Activated CD4-positive, alpha-beta T cell treated with anti-CD3 and anti-CD28 coated beads, Interleukin-2, amount 10 ng/mL, durations not matched to agents 7 days and 5 days (primary cell): ENCODE data around the gene FAM229B. TPM values are rescaled to one million over a fixed set of nuclear protein-coding genes. Genes with fewer than 3 reads are reported as not detected.

ENCODE experiments used
- CTCF ChIA-PET: fragments of 350-600 bp; sonication (Branson Sonifier 250); formaldehyde crosslinking; loops from one replicate; lab custom pipeline; 2021; ENCODE audit warnings: antibody characterized with exemption; lab: Charles Lee
- POLR2A ChIA-PET: fragments of 350-600 bp; sonication (Branson Sonifier 250); formaldehyde crosslinking; loops from one replicate; lab custom pipeline; 2021; ENCODE audit warnings: antibody characterized with exemption; lab: Charles Lee
- DNase-seq: peaks from one replicate; pipeline ENCODE4 v3.0.0-alpha.2; 2020
- H3K27ac Mint-ChIP-seq: one replicate; pipeline ENCODE4 v1.8.0; 2021; ENCODE audit warnings: mild to moderate bottlenecking, moderate library complexity, mixed read lengths
- H3K27me3 Mint-ChIP-seq: one replicate; pipeline ENCODE4 v1.8.0; 2021; ENCODE audit warnings: mixed read lengths
- H3K36me3 Mint-ChIP-seq: one replicate; pipeline ENCODE4 v1.8.0; 2021; ENCODE audit warnings: low read depth, mixed read lengths
- H3K4me1 Mint-ChIP-seq: one replicate; pipeline ENCODE4 v1.8.0; 2021; ENCODE audit warnings: mixed read lengths
- H3K4me3 Mint-ChIP-seq: one replicate; pipeline ENCODE4 v1.8.0; 2021; ENCODE audit warnings: mild to moderate bottlenecking, moderate library complexity, mixed read lengths
- H3K9me3 Mint-ChIP-seq: one replicate; pipeline ENCODE4 v1.8.0; 2021; ENCODE audit warnings: mixed read lengths
- total RNA-seq, 2 experiments: library from RNA; stranded (reverse); gene quantifications; one replicate each; pipeline ENCODE4 v1.2.3, GENCODE V29; 2021

Gene FAM229B
- total RNA-seq, 2 experiments from 2014 or later, result 1.5 to 2.2 TPM

DNA sequence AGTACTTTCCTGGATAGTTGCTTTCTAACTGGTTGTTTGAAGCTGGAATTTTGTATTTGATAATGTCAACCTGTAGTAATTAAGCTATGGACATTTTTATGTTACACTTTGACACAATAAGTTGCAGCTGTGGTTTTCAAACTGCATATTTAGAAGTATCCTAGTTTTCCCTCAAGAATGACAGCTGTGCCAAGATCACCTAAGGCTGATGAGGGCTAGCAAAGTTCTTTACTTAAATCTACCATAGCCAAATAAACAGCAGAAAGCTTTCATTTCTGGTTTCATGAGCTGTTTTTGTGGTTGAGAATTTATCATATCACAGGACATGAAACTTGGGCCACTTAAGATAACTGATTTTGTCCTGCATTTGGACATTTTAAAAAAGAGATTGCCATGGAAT, 30.6 kb downstream of the FAM229B start:
- no peaks in the 10 kb centered on the region for H3K9me3 Mint-ChIP-seq
- ChIA-PET CTCF (no interaction called here), POLR2A (interaction anchor here (0.7 kb wide), 1 partner anchor 35 kb away, joined by 3 read pairs; no protein-coding TSS in a partner anchor)
- DNase-seq, result no peak
- no peak overlapping the region for H3K27ac Mint-ChIP-seq
- peaks cover 16% of the 10 kb centered on the region for H3K4me1 Mint-ChIP-seq
- H3K4me3 Mint-ChIP-seq, result no peak overlapping the region
- H3K27me3 Mint-ChIP-seq, result peaks cover 14% of the 10 kb centered on the region
- no peaks in the 10 kb centered on the region for H3K36me3 Mint-ChIP-seq

GRCh38 chr6:112122756-112123155, 35.4 kb downstream of the FAM229B start:
- Mint-ChIP-seq H3K4me3 (no peak overlapping the region), H3K27me3 (peaks cover 9% of the 10 kb centered on the region), H3K36me3 (no peaks in the 10 kb centered on the region), H3K4me1 (peaks cover 5% of the 10 kb centered on the region), H3K27ac (no peak overlapping the region), H3K9me3 (no peaks in the 10 kb centered on the region)
- CTCF ChIA-PET, result no interaction called here
- POLR2A ChIA-PET, result no interaction called here
- no peak for DNase-seq

DNA sequence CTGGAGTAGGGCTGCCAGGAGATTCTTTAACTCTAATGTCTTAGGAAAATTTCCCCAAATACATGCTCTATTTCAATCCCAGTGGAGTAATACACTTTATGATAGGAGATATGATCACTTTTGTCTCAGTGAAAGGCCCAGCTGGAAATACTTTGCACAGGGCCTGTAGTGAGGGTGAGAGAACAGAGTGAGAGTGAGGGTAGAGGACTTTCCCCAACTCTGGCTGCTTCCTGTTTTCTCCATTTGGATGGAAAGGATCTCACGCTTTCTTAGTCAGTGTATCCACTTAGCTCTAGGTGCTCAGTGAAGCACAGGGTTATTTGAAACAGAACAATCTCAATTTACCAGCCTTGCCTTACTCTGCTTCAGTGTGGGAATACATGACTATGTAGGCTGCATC, 36.6 kb downstream of the FAM229B start:
- ChIA-PET CTCF (no interaction called here), POLR2A (no interaction called here)
- DNase-seq, result no peak
- Mint-ChIP-seq H3K9me3 (no peaks in the 10 kb centered on the region), H3K36me3 (no peaks in the 10 kb centered on the region), H3K4me3 (no peak overlapping the region), H3K27me3 (peaks cover 13% of the 10 kb centered on the region), H3K4me1 (no peaks in the 10 kb centered on the region), H3K27ac (no peak overlapping the region)

DNA sequence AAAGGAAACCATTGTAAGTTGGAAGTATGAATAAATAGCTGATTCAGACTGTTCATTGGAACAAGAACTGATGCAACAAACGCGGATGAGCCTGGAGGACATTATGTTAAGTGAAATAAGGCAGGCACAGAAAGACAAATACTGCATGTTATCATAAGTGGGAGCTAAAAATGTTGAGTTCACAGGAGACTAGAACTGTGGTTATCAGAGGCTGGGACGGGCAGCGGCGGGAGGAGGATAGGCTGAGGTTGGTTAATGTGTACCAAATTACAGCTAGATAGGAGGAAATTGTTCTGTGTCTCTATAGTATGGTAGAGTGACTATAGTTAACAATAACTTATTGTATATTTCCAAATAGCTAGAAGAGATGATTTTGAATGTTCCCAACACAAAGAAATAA, 40.8 kb downstream of the FAM229B start:
- ChIA-PET CTCF (no interaction called here), POLR2A (no interaction called here)
- Mint-ChIP-seq H3K36me3 (no peaks in the 10 kb centered on the region), H3K4me3 (no peak overlapping the region), H3K9me3 (no peaks in the 10 kb centered on the region), H3K27ac (no peak overlapping the region), H3K27me3 (peaks cover 36% of the 10 kb centered on the region), H3K4me1 (no peaks in the 10 kb centered on the region)
- DNase-seq, result no peak

- DNase-seq, result no peak
- Mint-ChIP-seq H3K9me3 (no peaks in the 10 kb centered on the region), H3K36me3 (no peaks in the 10 kb centered on the region), H3K27me3 (peaks cover 38% of the 10 kb centered on the region), H3K27ac (no peak overlapping the region), H3K4me1 (no peaks in the 10 kb centered on the region), H3K4me3 (no peak overlapping the region)
- ChIA-PET CTCF (interaction anchor here (0.8 kb wide), 1 partner anchor 11 kb away, joined by 4 read pairs; no protein-coding TSS in a partner anchor), POLR2A (no interaction called here)
These were observed 43.5 kb downstream of the FAM229B start for GRCh38 chr6:112130878-112131277.

DNA sequence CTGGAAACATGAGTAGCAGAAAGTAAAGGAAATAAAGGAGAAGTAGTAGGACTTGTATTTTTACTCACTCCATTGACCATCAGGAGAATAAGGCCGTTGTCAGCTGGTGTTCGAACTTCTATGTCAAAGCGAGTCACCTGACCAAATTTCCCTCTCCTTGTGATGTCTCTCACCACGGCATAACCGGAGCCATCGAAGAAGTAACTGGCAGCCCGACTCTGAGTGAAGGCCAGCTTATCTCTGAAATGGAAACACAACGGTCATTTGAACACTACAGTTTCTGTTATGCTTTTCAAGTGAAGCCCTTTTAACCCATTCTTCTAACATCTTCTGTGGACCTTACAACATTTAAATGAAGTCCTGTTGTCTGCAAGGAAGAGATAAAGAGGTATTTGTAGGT, 51.7 kb downstream of the FAM229B start:
- Mint-ChIP-seq H3K9me3 (no peaks in the 10 kb centered on the region), H3K4me3 (no peak overlapping the region), H3K27ac (no peak overlapping the region), H3K36me3 (no peaks in the 10 kb centered on the region), H3K4me1 (no peaks in the 10 kb centered on the region), H3K27me3 (peaks cover 17% of the 10 kb centered on the region)
- no peak for DNase-seq
- ChIA-PET CTCF (no interaction called here), POLR2A (no interaction called here)

DNA sequence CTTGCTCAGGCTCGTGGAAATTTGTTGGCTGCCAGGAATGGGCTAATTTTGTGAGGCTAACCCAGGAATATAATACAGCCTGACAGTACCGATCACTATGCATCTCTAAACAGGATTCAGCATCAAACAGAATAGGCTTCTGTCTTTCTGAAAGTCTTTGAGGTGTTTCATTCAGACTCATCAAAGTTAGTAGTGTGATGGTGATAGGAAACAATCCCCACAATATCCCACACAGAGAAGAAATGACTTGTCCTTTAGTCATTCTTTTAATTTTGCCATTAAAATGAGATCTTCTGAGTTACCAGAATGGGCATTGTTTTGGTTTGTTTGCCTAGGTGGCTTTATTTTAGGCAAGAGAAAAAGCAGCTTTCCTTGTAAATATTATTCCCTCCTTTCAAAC, 54.3 kb downstream of the FAM229B start:
- Mint-ChIP-seq H3K27ac (no peak overlapping the region), H3K4me1 (no peaks in the 10 kb centered on the region), H3K27me3 (peaks cover 16% of the 10 kb centered on the region), H3K4me3 (no peak overlapping the region), H3K36me3 (no peaks in the 10 kb centered on the region), H3K9me3 (no peaks in the 10 kb centered on the region)
- ChIA-PET POLR2A (no interaction called here), CTCF (interaction anchor here (0.9 kb wide), 1 partner anchor 9 kb away, joined by 3 read pairs; no protein-coding TSS in a partner anchor)
- DNase-seq, result no peak

- Mint-ChIP-seq H3K4me1 (no peaks in the 10 kb centered on the region), H3K27ac (no peak overlapping the region), H3K36me3 (no peaks in the 10 kb centered on the region), H3K27me3 (peaks cover 9% of the 10 kb centered on the region), H3K4me3 (no peak overlapping the region), H3K9me3 (no peaks in the 10 kb centered on the region)
- DNase-seq, result no peak
- ChIA-PET POLR2A (no interaction called here), CTCF (interaction anchor here (0.7 to 1.8 kb wide), 4 partner anchors 10 to 36 kb away, joined by 3 to 6 read pairs (median 4); no protein-coding TSS in a partner anchor)
These were observed 56.9 kb downstream of the FAM229B start for GRCh38 chr6:112144145-112144926.

DNA sequence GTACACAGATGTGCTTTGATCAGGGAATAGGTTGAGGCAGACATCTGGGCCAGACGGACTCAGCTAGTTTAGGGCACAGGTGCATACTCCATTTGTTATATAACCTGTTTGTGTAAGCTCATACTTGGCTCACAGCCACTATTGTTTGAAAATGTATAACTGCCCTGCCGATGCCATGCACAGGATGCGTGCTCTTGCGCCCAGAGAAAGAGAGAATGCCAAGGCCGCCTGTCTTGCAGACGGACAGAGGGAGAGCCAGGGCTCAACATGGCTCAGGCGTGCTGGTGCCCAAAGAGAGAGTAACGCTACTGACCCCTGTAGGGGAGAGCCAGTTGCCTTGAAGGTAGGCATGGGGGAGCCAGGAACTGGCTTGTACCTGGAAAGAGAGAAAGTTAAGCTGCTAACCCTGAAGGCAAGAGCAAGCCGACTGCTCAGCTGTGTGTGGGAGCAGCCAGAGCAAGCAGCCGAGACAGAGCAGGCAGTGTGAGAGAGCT, 57.7 kb downstream of the FAM229B start:
- Mint-ChIP-seq H3K27me3 (peaks cover 4% of the 10 kb centered on the region), H3K27ac (no peak overlapping the region), H3K9me3 (no peaks in the 10 kb centered on the region), H3K4me1 (no peaks in the 10 kb centered on the region), H3K4me3 (no peak overlapping the region), H3K36me3 (no peaks in the 10 kb centered on the region)
- DNase-seq, result no peak
- CTCF ChIA-PET, result interaction anchor here (0.9 to 1.8 kb wide), 4 partner anchors 9 to 35 kb away, joined by 3 to 6 read pairs (median 4); no protein-coding TSS in a partner anchor
- POLR2A ChIA-PET, result no interaction called here

DNA sequence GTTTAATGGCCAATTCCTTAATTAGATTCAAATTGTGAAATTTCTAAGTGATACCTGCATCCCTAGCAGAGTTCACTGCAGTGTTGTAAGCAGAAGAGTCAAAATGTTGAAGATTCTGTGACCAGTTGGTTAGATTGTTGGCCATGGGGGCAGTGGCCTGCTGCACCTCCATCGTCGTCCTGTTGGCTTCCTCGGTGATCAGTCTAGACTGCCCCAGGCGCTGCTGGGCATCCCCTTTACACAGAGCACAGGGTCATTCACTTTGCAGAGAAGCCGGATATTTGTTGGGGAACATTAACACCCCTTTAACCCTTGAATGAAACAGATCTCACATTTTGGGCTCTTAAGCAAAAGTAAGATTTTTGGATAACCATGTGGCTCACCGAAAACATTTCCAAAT, 60.7 kb downstream of the FAM229B start:
- POLR2A ChIA-PET, result no interaction called here
- no peak overlapping the region for H3K27ac Mint-ChIP-seq
- no peak for DNase-seq
- peaks cover 10% of the 10 kb centered on the region for H3K27me3 Mint-ChIP-seq
- no peaks in the 10 kb centered on the region for H3K36me3 Mint-ChIP-seq
- no peak overlapping the region for H3K4me3 Mint-ChIP-seq
- H3K4me1 Mint-ChIP-seq, result no peaks in the 10 kb centered on the region
- H3K9me3 Mint-ChIP-seq, result no peaks in the 10 kb centered on the region
- CTCF ChIA-PET, result no interaction called here

- H3K4me3 Mint-ChIP-seq, result no peak overlapping the region
- no peak overlapping the region for H3K27ac Mint-ChIP-seq
- CTCF ChIA-PET, result no interaction called here
- DNase-seq, result no peak
- peaks cover 13% of the 10 kb centered on the region for H3K27me3 Mint-ChIP-seq
- POLR2A ChIA-PET, result no interaction called here
- no peaks in the 10 kb centered on the region for H3K9me3 Mint-ChIP-seq
- peaks cover 3% of the 10 kb centered on the region for H3K4me1 Mint-ChIP-seq
- no peaks in the 10 kb centered on the region for H3K36me3 Mint-ChIP-seq
These were observed 61.8 kb downstream of the FAM229B start for GRCh38 chr6:112149236-112149635.

- POLR2A ChIA-PET, result no interaction called here
- CTCF ChIA-PET, result no interaction called here
- no peak overlapping the region for H3K27ac Mint-ChIP-seq
These were observed 62.4 kb downstream of the FAM229B start for GRCh38 chr6:112149719-112150263.

GRCh38 chr6:112150363-112150762, 63.0 kb downstream of the FAM229B start:
- Mint-ChIP-seq H3K27me3 (peaks cover 13% of the 10 kb centered on the region), H3K36me3 (no peaks in the 10 kb centered on the region), H3K27ac (no peak overlapping the region), H3K4me3 (no peak overlapping the region), H3K4me1 (peaks cover 3% of the 10 kb centered on the region), H3K9me3 (no peaks in the 10 kb centered on the region)
- no peak for DNase-seq
- ChIA-PET CTCF (no interaction called here), POLR2A (no interaction called here)

More at GRCh38 chr6:112149719-112150263, 62.4 kb downstream of the FAM229B start:
- no peaks in the 10 kb centered on the region for H3K36me3 Mint-ChIP-seq
- peaks cover 3% of the 10 kb centered on the region for H3K4me1 Mint-ChIP-seq
- peaks cover 13% of the 10 kb centered on the region for H3K27me3 Mint-ChIP-seq
- H3K9me3 Mint-ChIP-seq, result no peaks in the 10 kb centered on the region
- H3K4me3 Mint-ChIP-seq, result no peak overlapping the region
- no peak for DNase-seq
